HepG2 (cell line): Measurements from ENCODE around the gene AFAP1. TPM values are rescaled to one million over a fixed set of nuclear protein-coding genes. Genes with fewer than 3 reads are reported as not detected.
A peak's percentile ranks its signal among the peaks of the same experiment; 100 is the strongest.

ENCODE experiments used
- BCL6 ChIP-seq: IDR thresholded peaks from 2 replicates; pipeline ENCODE4 v1.6.1; 2016; ENCODE audit warnings: missing genetic modification reagents, missing compliant biosample characterization
- GATA4 ChIP-seq: sonication (generic); IDR thresholded peaks from 2 replicates; pipeline ENCODE4 v1.6.1; 2016; ENCODE audit warnings: antibody characterized with exemption, low read depth, borderline replicate concordance
- HMGXB3 ChIP-seq: sonication (generic); formaldehyde crosslinking; IDR thresholded peaks from 2 replicates; pipeline ENCODE4 v1.4.0; 2020; ENCODE audit warnings: missing genetic modification reagents, borderline replicate concordance
- HNF1B ChIP-seq: sonication (generic); formaldehyde crosslinking; IDR thresholded peaks from 2 replicates; pipeline ENCODE4 v1.5.1; 2020; ENCODE audit warnings: mild to moderate bottlenecking, moderate library complexity, missing genetic modification reagents
- KLF16 ChIP-seq, 2 experiments: sonication (generic) in 1 of 2; formaldehyde crosslinking in 1 of 2; IDR thresholded peaks; 2 replicates each; pipeline versions ENCODE4 v1.6.1 to v1.8.0; 2016 to 2023; ENCODE audit warnings: missing genetic modification reagents in 2 of 2, missing compliant biosample characterization in 1 of 2
- KLF6 ChIP-seq: IDR thresholded peaks from 2 replicates; pipeline ENCODE4 v1.8.0; 2016; ENCODE audit warnings: missing biosample characterization, missing genetic modification reagents
- PAWR ChIP-seq: sonication (generic); formaldehyde crosslinking; IDR thresholded peaks from 2 replicates; pipeline ENCODE4 v1.4.0; 2020; ENCODE audit warnings: missing genetic modification reagents, mild to moderate bottlenecking, borderline replicate concordance
- ZC3H13 ChIP-seq: sonication (generic); formaldehyde crosslinking; IDR thresholded peaks from 2 replicates; pipeline ENCODE4 v1.8.1; 2023; ENCODE audit warnings: mild to moderate bottlenecking, missing genetic modification reagents, moderate library complexity
- ZFP36L1 ChIP-seq: sonication (generic); formaldehyde crosslinking; IDR thresholded peaks from 2 replicates; pipeline ENCODE4 v1.8.0; 2022; ENCODE audit warnings: mild to moderate bottlenecking, missing genetic modification reagents, moderate library complexity
- ZMYM4 ChIP-seq: sonication (generic); formaldehyde crosslinking; IDR thresholded peaks from 2 replicates; pipeline ENCODE4 v1.8.1; 2023; ENCODE audit warnings: mild to moderate bottlenecking, missing genetic modification reagents
- ZNF17 ChIP-seq: sonication (generic); formaldehyde crosslinking; IDR thresholded peaks from 2 replicates; pipeline ENCODE4 v1.5.0; 2020; ENCODE audit warnings: mild to moderate bottlenecking, missing genetic modification reagents
- ZNF232 ChIP-seq: sonication (generic); formaldehyde crosslinking; IDR thresholded peaks from 2 replicates; pipeline ENCODE4 v1.4.0; 2020; ENCODE audit warnings: missing genetic modification reagents, borderline replicate concordance
- ZNF580 ChIP-seq: IDR thresholded peaks from 2 replicates; pipeline ENCODE4 v1.6.1; 2016; ENCODE audit warnings: low read depth, borderline replicate concordance
- ZNF646 ChIP-seq: sonication (generic); formaldehyde crosslinking; IDR thresholded peaks from 2 replicates; pipeline ENCODE4 v1.9.0; 2021; ENCODE audit warnings: mild to moderate bottlenecking, missing genetic modification reagents
- ZNF691 ChIP-seq: sonication (generic); formaldehyde crosslinking; IDR thresholded peaks from 2 replicates; pipeline ENCODE4 v1.4.0; 2020; ENCODE audit warnings: missing genetic modification reagents, low read depth, mild to moderate bottlenecking, borderline replicate concordance
- polyA plus RNA-seq, 8 experiments: library from polyadenylated mRNA; depleted of rRNA in 3 of 8; stranded (reverse) in 7 of 8; unstranded in 1 of 8; fragments of >200 nt; fragmentation: Illumina TruSeq in 4 of 8; extraction: Trizol in 4 of 8; gene quantifications; 2 replicates each; pipeline versions ENCODE4 v1.2.1 to v1.2.3, GENCODE V29; 2011 to 2016; ENCODE audit warnings: low read depth in 4 of 8, missing spikeins in 1 of 8, mixed read lengths in 1 of 8; ENCODE audit not compliant: insufficient read depth in 1 of 8
- total RNA-seq, 5 experiments: library from RNA; depleted of rRNA; stranded (reverse); fragments of >200 nt; fragmentation: Illumina TruSeq; extraction: Trizol; gene quantifications; 2 replicates each; pipeline ENCODE4 v1.2.3, GENCODE V29; 2016; ENCODE audit warnings: low read depth in 1 of 5

AFAP1 gene
- total and polyA plus RNA-seq, 2 of the 13 experiments (the other 11 are each of a cell fraction or from before 2014, with no cell fraction given) = 2.5 TPM

GRCh38 chr4:7924163-7924562 lies 15.5 kb downstream of the AFAP1 start (continued):
- peak; percentile 55; the same call in 1 of the 2 replicates for TF ChIP-seq BCL6 (CRISPR knock-in tag)
- no peak for TF ChIP-seq ZNF232 (CRISPR knock-in tag)
- no peak for TF ChIP-seq ZMYM4 (CRISPR knock-in tag)
- TF ChIP-seq ZNF691 (CRISPR knock-in tag) = no peak
- TF ChIP-seq ZNF646 (CRISPR knock-in tag) = peak; percentile 22; the same call in 1 of the 2 replicates
- TF ChIP-seq ZNF17 (CRISPR knock-in tag) = no peak
- no peak for TF ChIP-seq KLF6
- TF ChIP-seq GATA4 = no peak
- no peak for TF ChIP-seq HNF1B (CRISPR knock-in tag)
- TF ChIP-seq ZC3H13 (CRISPR knock-in tag) = no peak
- no peak for TF ChIP-seq HMGXB3 (CRISPR knock-in tag)
- no peak for TF ChIP-seq PAWR (CRISPR knock-in tag)
- TF ChIP-seq ZNF580 (CRISPR knock-in tag) = no peak
- TF ChIP-seq KLF16 (CRISPR knock-in tag; IDR thresholded peaks at IDR 0.05) = no peak
- no peak for TF ChIP-seq ZFP36L1
